KOPT-K1 (cell line): ENCODE measurements around the gene BAMBI.

Source experiments
- H3K27ac ChIP-seq: fragments of 200-600 bp; sonication (generic); 2 replicates; pipeline ENCODE4 v1.5.1; 2016; ENCODE audit warnings: antibody characterized with exemption, mild to moderate bottlenecking, low read depth, low read length; ENCODE audit not compliant: poor library complexity, severe bottlenecking
- H3K36me3 ChIP-seq: fragments of 200-600 bp; sonication (generic); 2 replicates; pipeline ENCODE4 v1.5.1; 2017; ENCODE audit warnings: antibody characterized with exemption, mild to moderate bottlenecking, low read length, moderate library complexity; ENCODE audit not compliant: insufficient read depth
- H3K9me3 ChIP-seq: fragments of 200-600 bp; sonication (generic); 2 replicates; pipeline ENCODE4 v1.5.1; 2017; ENCODE audit warnings: antibody characterized with exemption, low read length, mild to moderate bottlenecking; ENCODE audit not compliant: insufficient read depth, poor library complexity, severe bottlenecking

BAMBI gene

GRCh38 chr10:28684157-28684985, 7.0 kb downstream of the BAMBI start:
- Histone ChIP-seq H3K9me3 (no peaks in the 10 kb centered on the region), H3K27ac (no peak overlapping the region), H3K36me3 (no peaks in the 10 kb centered on the region)

GRCh38 chr10:28684986-28685580, 7.8 kb downstream of the BAMBI start:
- Histone ChIP-seq H3K27ac (no peak overlapping the region), H3K36me3 (no peaks in the 10 kb centered on the region), H3K9me3 (no peaks in the 10 kb centered on the region)

- H3K9me3 ChIP-seq = no peaks in the 10 kb centered on the region
- H3K27ac ChIP-seq = no peak overlapping the region
Observed at GRCh38 chr10:28685717-28686116, 8.4 kb downstream of the BAMBI start.

GRCh38 chr10:28686835-28687682, 9.7 kb downstream of the BAMBI start:
- H3K36me3 ChIP-seq = no peaks in the 10 kb centered on the region
- no peak overlapping the region for H3K27ac ChIP-seq
- H3K9me3 ChIP-seq = no peaks in the 10 kb centered on the region

More at GRCh38 chr10:28685717-28686116, 8.4 kb downstream of the BAMBI start:
- no peaks in the 10 kb centered on the region for H3K36me3 ChIP-seq

GRCh38 chr10:28687683-28688001, 10.3 kb downstream of the BAMBI start:
- no peaks in the 10 kb centered on the region for H3K9me3 ChIP-seq
- H3K27ac ChIP-seq = no peak overlapping the region
- no peaks in the 10 kb centered on the region for H3K36me3 ChIP-seq

- no peaks in the 10 kb centered on the region for H3K9me3 ChIP-seq
- H3K36me3 ChIP-seq = no peaks in the 10 kb centered on the region
- H3K27ac ChIP-seq = no peak overlapping the region
Observed at GRCh38 chr10:28690545-28690944, 13.2 kb downstream of the BAMBI start.

- no peaks in the 10 kb centered on the region for H3K9me3 ChIP-seq
- H3K36me3 ChIP-seq = no peaks in the 10 kb centered on the region
- H3K27ac ChIP-seq = no peak overlapping the region
Observed at GRCh38 chr10:28691187-28691694, 13.9 kb downstream of the BAMBI start.

GRCh38 chr10:28692050-28692449, 14.7 kb downstream of the BAMBI start:
- Histone ChIP-seq H3K27ac (no peak overlapping the region), H3K9me3 (no peaks in the 10 kb centered on the region), H3K36me3 (no peaks in the 10 kb centered on the region)

GRCh38 chr10:28694530-28694929, 17.2 kb downstream of the BAMBI start:
- Histone ChIP-seq H3K9me3 (no peaks in the 10 kb centered on the region), H3K27ac (no peak overlapping the region), H3K36me3 (no peaks in the 10 kb centered on the region)

GRCh38 chr10:28698075-28698474, 20.8 kb downstream of the BAMBI start:
- H3K27ac ChIP-seq = no peak overlapping the region
- no peaks in the 10 kb centered on the region for H3K36me3 ChIP-seq
- H3K9me3 ChIP-seq = no peaks in the 10 kb centered on the region

GRCh38 chr10:28704464-28705161, 27.3 kb downstream of the BAMBI start:
- H3K9me3 ChIP-seq = no peaks in the 10 kb centered on the region
- no peaks in the 10 kb centered on the region for H3K36me3 ChIP-seq
- H3K27ac ChIP-seq = no peak overlapping the region

- Histone ChIP-seq H3K27ac (no peak overlapping the region), H3K36me3 (no peaks in the 10 kb centered on the region), H3K9me3 (no peaks in the 10 kb centered on the region)
Observed at GRCh38 chr10:28705472-28705871, 28.2 kb downstream of the BAMBI start.

GRCh38 chr10:28709001-28709710, 31.8 kb downstream of the BAMBI start:
- Histone ChIP-seq H3K27ac (no peak overlapping the region), H3K9me3 (no peaks in the 10 kb centered on the region), H3K36me3 (no peaks in the 10 kb centered on the region)

GRCh38 chr10:28710202-28710886, 33.0 kb downstream of the BAMBI start:
- Histone ChIP-seq H3K36me3 (no peaks in the 10 kb centered on the region), H3K27ac (no peak overlapping the region), H3K9me3 (no peaks in the 10 kb centered on the region)
